ENCODE results near the gene AGPAT3.
"Not testable (repeated sequence)": the region's sequence is repeated elsewhere in the genome, so short reads cannot be mapped to it uniquely, and the experiment has no call there.

Gene AGPAT3, protein sequence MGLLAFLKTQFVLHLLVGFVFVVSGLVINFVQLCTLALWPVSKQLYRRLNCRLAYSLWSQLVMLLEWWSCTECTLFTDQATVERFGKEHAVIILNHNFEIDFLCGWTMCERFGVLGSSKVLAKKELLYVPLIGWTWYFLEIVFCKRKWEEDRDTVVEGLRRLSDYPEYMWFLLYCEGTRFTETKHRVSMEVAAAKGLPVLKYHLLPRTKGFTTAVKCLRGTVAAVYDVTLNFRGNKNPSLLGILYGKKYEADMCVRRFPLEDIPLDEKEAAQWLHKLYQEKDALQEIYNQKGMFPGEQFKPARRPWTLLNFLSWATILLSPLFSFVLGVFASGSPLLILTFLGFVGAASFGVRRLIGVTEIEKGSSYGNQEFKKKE

DNA sequence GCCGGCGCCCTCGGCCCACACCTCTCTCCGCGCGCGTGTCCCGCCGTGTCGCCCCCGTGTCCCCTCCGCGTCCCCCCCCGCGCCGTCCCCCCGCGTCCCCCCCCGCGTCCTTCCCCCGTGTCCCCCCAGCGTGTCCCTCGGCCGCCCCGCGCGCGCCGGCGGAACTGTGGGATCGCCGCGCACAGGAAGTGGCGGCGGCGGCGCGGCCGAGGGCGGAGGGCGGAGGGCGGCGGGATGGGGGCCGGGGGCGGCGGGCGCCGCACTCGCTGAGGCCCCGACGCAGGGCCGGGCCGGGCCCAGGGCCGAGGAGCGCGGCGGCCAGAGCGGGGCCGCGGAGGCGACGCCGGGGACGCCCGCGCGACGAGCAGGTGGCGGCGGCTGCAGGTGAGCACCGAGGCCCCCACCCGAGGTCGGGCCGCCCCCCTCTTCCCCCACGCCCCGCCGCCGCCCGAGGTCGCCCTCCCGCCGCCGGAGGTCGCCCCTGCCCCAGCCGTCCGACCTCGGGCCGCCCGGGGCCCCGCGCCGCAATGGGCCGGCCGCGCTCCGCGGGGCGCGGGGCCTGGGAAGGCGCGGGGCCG is at the start of gene AGPAT3:
TSS of gene AGPAT3 (plus strand) at position 262 of the 578 bp plus-strand sequence. CDS start 94,459 bp downstream, outside the sequence.
- DNase-seq = peak; percentile 23

DNA sequence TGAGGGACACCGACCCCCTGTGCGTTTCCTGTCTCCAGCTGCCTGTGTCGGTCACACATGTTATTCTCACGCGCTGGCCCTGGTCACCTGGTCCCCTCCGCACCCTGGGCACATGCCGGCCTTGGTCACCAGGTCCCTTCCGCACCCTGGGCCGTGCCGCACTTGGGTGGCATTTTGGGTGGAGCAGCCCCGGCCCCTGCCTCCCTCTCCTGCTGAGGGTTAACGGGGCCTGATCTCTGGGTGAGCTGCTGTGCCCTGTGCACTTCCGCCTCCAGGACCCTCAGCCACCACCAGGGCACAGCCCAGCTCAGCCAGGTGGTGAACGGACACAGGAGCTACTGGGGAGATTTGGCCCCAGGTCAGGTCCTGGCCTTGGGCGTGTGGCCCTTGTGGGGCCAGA is 49.0 kb upstream of the AGPAT3 start:
- DNase-seq = no peak

DNA sequence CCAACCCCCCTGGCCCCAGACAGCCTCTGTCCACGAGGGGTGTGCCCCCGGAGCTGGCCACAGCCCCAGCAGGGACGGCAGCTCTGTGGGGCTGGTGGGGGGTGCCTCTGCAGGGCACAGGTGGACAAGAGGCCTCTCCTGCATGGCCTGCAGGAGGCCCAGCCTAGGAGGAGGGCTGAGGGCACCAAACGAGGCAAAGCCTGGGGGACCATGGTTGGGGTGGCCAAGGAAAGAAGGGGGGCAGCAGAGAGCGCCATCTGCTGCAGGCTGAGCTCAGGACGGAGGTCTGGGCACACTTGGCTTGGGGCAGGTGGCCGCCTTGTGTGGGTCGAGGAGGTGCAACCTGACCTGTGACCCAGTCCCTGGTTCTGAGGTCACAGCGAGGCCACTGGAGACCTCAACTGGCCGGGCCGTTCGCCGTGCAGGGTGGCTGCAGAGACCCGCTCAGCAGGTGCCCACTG is 48.4 kb upstream of the AGPAT3 start:
- no peak for DNase-seq

DNA sequence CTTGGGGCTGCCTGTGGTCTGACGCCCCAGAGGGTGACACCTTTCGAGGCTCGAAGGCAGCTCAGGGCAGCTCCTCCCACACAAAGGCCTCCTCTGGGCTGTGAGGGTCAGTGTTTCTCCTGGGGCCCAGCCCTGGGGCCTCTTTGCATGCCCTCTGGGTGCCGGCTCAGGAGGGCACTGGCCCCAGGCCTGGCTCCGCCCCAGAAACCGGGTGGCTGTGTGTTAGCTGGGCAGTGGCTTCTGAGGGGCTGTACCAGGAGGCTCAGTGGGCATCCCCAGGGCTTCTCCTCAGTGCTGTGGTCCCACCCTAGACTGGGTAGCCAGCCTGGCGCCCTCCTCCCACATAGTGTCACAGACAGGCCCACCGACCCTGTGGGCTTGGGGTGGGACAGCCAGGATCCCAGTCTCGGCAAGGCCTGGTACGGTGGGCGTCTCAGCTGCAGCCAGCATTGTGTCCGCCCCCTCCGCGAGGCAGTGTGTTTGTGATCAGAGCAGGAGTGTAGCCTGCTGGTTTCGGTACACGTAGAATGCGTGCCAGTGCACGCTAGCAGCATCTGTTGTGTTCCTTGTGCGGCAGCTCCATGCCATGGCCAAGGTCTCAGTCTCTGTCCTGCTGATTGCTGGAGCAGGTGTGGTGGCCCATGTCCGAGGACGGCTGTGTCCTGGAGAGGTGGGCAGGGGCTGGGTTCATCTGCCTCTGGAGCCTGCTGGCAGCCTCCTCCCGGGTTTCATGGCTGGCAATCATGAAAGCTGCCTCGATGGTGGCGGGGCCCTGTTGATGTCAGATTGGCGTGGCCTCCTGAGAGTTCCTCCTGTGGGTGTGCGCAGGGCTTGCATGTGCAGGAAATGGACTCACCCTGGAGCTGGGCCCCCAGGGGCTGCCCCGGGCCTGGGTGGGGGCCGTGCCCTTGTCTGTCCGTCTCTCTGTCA is 47.6 kb upstream of the AGPAT3 start:
- DNase-seq = no peak

DNA sequence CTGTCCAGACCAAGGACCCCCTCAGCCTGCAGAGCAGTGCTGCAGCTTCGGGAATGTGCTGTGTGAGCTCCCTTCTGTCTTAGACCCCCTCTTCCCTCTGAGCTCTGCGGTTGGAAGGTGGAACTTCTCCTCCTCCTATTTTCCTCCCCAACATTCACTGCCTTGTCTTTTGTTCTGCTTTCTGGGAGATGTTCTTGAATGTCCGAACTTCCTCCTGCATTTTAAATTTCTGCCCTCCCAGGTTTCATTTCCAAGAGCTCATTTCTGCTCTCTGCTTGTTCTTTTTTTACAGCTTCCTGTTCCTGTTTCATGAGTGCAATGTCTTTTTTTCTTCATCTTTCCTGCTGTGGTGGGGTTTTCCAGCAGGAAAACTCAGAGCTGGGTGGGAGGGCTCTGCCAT is 46.3 kb upstream of the AGPAT3 start:
- DNase-seq = no peak

DNA sequence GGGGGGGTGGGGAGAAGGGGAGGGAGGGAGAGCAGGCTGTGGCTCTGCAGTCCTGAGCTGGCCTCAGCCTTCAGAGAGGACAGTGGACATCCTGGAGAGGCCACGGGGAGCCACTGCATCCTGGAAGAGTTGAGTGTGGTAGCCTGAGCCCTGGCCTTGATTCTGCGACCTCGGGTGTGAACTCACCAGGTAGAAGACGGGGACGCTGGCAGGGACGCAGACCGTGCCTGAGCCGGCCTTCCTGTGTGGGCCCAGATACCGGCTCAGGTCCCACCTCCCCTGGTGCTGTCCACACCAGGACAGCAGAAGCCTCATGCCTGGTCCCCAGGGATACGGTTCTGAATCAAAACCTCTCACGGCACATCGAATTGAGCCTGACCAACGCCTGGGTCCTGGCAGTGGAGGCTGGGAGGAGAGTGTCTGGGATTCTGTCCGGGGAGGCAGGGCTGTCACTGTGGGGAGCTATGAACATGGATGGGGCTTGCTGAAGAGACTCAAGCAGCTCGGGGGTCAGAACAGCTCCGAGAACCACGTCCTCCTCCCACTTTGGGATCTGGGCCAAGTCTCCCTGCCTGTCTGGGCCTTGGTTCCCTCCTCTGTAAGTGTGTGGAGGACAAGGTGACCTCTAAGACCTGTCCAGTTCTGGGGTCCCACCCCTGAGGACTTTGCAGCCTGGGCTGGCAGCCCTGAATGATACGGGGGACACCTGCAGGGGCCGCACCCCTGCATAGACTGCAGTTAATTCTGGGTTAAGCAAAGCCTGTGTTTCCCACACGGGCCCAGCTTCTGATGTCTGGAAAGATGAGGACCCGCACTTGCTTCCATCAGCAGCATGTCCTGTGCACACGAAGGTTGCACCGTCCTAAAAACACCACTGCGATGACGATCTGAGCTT is 45.3 kb upstream of the AGPAT3 start:
- no peak for DNase-seq

DNA sequence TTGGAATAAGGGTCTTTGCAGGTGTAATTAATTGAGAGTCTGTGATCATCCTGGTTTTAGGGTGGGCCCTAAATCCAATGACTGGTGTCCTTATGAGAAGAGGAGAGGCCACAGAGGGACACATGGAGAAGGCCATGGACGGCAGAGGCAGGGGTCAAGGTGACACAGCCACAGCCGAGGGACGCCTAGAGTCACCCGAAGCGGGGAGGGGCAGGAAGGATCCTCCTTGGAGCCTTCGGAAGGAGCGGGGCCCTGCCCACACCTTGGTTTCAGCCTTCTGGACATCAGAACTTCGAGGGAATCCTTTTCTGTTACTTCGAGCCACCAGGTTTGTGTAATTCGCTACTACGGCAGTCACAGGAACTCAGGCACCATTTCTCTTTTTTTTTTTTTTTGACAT is 44.6 kb upstream of the AGPAT3 start:
- DNase-seq = no peak

DNA sequence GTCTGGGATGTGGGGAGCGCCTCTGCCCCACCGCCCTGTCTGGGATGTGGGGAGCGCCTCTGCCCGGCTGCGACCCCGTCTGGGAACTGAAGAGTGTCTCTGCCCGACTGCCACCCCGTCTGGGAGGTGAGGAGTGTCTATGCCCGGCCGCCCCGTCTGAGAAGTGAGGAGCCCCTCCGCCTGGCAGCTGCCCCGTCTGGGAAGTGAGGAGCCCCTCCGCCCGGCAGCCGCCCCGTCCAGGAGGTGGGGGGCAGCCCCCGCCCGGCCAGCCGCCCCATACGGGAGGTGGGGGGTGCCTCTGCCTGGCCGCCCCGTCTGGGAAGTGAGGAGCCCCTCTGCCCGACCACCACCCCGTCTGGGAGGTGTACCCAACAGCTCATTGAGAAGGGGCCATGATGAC is 42.9 kb upstream of the AGPAT3 start:
- not testable (repeated sequence) for DNase-seq

DNA sequence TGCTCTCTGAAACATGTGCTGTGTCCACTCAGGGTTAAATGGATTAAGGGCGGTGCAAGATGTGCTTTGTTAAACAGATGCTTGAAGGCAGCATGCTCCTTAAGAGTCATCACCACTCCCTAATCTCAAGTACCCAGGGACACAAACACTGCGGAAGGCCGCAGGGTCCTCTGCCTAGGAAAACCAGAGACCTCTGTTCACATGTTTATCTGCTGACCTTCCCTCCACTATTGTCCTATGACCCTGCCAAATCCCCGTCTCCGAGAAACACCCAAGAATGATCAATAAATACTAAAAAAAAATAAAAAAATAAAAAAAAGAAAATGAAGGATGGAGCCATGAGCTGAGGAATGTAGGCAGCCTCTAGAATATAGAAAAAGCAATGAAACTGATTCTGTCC is 42.3 kb upstream of the AGPAT3 start:
- not testable (repeated sequence) for DNase-seq

DNA sequence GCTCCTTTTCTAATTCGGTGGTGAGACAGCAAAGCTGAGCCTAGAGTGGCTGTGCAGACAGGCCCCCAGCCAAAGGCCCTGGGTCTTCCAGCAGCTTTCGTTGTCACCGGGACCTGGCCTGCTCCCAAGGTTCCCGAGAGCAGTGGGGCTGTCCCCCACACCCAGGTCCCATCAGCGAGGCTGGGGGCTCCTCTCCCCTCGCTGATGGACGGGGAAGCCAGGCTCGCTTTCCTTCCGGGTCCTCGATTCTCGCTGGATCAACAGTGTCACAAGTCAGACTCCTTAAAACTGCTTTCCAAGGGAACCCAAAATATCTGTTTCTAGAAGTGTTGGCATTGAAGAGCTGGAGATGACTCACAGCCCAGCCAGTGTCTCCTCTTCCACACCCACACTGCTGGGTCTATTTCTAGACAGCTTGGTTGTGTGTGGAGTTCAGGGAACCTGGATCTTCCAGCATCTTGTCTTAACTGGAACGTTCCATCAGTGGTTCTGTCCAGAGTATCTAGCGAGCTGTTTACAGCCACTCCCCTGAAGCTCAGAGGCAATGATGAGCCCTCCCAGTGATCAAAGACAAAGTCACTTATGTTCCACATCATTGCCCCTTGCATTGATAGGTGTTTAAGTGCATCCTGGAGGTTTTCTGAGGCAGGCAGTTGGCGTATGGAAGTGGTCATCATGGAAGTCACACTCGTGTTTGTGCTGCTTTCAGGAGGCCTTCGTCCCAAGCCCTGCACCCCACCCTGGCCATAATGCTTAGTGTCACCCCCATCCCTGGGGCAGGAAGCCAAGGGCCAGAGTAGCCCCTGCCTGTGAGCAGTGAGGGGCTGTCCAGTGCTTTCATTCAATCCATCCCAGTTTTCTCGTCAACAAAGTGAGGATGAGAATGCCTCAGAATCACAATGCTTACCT is 40.4 kb upstream of the AGPAT3 start:
- peak; percentile 46 for DNase-seq

DNA sequence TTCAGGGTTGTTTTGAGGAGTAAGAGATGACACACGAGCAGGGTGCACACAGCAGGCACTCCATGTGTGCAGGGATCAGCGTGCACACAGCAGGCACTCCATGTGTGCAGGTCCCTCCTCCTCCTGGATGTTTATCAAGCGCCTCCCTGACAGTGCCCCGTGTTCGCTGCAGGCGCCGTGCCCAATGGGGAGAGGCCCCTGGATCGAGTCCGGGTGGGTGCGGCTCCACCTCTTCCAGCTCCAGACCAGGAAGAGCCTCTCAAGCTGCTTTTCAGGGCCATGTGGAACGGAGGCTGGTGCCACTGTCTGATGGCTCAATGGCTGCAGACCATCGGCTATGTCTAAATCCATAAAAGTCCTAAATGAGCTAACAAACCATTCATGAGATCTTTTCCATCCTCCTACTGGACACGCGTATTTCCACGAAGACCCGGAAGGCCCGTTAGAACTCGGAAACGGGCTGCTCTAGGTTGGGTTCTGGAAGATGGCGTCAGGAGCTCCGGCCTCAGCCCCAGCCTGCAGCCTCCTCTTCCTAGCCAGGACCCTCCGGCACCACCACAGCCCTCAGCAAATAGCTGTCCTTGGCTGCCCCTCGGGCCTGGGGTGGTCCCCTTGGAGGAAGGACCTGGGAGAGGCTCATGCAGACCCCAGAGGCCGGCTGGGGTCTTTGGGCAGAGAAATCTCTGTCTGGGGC is 39.6 kb upstream of the AGPAT3 start:
- no peak for DNase-seq

DNA sequence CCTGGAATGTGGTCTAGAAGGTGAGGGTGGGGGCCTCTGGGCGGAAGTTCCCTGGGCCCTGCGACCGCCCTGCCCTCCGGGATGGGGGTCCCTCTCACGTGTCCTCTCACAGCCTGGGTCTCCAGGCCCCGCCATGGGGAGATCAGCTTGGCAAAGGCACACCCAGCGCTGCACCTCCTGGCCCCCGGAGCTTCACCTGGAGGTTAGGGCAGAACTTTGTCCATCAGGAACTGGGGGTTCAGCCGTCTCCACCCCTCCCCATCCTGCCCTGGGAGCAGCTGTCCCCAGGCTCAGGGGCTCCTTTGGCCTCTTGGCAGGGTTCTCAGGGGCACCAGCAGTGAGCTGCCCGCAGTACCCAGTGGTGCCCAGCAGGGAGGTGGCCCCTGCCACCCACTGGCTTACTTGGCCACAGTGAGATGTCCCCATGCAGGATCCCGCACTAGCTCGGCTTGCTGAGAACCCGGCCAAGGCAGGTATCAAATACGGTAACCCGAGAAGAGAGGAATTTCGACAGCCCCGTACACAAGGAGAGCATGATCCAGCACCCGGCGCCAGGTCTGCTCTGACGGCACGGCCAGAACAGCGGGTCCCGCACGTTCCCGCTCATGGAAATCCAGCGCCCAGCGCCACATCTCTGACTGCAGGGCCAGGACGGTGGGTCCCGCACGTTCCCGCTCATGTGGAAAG is 38.9 kb upstream of the AGPAT3 start:
- DNase-seq = no peak

DNA sequence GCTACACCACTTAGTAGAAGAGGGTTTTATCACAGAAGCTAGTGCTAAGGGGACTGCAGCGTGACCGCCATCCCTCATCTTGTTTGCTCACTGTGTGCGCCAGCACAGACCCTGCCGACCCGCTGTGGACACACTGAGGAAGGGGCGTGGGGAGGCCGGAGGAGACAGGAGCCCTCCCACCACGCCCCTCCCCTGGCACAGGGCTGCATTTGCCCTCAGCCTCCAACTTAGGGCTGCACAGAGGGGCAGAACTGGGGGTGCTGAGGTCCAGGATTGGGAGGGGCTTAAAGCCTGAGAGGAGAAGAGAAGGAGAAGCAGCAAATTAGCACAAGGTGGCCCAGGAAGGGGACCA is 38.4 kb upstream of the AGPAT3 start:
- DNase-seq = no peak

DNA sequence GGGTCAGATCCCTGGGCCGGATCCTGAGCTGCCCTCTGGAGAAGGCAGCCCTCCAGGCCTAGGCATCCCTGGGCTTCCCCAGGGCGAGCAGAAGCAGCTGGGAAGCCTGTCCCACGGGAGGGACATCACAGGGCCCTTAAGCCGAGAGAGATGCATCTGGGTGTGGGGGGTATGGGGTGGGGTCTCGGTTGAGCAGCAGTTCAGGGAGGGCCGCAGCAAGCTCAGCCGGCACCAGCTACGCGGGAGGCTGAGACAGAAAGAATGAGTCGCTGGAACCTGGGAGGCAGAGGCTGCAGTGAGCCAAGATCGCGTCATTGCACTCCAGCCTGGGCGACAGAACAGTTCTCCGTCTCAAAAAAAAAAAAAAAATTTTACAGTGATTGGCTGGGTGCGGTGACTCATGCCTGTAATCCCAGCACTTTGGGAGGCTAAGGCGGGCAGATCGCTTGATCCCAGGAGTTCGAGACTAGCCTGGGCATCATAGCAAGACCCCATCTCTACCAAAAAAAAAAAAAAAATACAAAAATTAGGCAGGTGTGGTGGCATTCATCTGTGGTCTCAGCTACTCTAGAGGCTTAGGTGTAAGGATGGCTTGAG is 37.9 kb upstream of the AGPAT3 start:
- peak; percentile 82 for DNase-seq

DNA sequence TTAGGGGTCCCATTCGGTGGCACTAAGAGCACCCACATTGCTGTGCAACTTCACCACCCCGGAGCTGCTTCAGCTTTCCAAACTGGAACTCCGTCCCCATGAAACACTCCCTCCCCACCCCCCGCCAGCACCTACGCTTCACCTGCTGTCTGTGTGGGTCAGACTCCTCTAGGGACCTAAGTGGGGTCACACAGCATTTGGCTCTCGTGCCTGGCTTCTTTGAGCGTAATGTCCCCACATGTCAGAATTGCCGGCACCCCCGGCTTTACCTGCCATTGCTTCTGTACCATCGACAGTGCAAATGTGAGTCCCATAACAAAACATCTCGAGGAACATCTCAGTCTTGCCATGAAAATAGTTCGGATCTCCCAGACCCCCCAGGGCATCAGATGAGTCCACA is 35.9 kb upstream of the AGPAT3 start:
- no peak for DNase-seq

DNA sequence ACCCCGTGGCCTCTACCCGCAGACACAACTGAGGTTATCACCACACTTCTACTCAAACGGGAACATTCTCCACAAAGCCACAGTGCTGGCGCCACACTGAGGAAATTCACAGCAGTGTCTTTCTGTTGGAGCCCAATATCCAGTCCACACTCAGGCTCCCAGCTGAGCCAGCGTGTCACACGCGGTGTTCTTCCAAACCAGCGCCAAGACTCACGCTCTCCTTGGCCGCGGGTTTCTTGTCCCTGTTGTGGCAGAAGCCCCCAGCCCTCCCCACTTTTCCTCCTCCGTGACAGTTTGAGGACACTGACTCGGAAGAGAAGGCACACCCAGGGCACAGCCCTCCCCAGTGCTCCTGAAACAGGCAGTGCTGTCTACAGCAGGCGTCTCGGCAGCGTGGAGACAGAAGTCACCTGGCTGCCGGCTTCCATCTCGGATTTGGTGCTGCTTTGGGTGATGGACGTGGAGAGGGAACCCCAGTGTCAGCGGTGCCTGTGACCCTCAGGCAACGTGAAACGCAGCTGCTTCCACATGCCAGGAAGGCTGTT is 35.4 kb upstream of the AGPAT3 start:
- no peak for DNase-seq

DNA sequence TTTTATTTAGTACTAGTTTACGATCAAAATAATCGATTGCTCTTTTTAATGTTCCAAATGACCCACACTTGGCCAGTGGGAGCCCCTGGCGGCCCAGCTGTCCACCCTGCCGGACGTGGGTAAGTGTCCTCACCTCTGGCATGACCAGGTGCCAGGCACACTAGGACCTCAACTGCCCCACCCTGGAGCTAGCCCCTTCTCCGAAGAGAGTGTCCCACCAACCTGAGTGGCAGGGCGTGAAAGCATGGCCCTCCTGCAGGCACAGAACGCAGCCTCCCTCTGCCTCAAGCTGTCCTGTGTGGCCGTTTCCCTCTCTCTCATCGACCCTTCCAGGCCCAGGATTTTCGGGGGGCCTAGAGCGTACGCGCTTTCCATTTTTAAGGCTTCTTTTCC is 32.9 kb upstream of the AGPAT3 start:
- no peak for DNase-seq

DNA sequence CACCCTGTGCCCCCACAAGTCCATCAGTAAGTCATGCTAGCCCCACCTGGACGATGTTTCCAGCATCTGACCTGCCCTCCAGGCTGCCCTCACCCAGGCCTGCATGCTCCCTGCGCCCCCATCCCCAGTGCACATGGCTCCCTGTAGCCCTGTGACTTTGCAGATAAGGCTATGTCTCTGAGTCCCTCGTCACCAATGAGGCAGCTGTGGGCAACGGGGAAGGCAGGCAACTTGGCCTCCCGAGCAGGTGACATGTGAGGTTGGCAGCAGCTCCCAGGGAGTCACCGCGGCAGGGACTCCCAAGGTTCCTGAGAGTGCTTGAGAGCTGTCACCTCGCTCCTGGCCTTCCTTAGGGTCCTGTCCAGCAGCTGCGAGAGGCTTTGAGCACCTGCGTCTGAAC is 32.4 kb upstream of the AGPAT3 start:
- no peak for DNase-seq

DNA sequence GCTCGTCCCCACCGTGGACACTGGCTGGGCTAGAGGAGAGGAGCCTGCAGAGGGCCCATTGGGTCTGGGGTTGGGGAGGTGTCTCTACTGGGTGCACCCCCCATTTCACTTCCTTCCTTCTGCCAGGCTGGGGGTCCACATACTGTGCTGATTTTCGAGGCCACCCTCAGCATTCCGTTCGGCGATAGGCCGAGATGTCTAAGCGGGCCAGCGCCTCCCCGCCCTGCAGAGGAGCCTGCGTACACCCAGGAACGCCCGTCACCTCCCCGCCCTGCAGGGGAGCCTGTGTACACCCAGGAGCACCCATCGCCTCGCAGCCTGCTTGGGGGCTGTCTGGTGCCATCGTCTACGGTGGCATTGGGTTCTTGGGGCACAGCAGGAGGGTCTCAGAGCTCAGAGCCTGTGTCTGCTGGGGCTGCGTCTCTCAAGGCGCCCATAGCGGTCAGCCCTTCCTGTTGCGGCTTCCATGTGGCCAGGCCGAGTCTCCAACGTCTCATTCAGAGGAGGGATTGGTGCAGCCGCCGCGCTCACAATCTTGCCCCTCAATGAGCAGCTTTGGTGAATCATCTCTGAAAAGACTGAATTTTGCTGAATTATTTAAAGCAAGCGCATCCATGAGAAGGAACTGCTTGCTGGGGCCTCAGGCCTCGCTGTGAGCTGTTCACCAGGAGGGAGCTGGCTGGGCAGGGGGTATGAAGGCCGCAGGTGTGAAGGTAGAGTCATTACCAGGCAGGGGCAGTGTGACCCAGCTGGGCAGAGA is 30.7 kb upstream of the AGPAT3 start:
- DNase-seq = no peak

Data from EL (cell line).